Measurements from ENCODE around the gene COQ4. TPM values are rescaled to one million over a fixed set of nuclear protein-coding genes. Genes with fewer than 3 reads are reported as not detected.

The COQ4 gene
- 29.2 and 35.3 TPM in 2 replicates for total RNA-seq (2014; rRNA removed; shearing (Covaris generic))
- 34.5 and 37.0 TPM in 2 replicates for polyA plus RNA-seq (2016; fragmentation: Nextera tagmentation; extraction: Ambion mirVana)
- long read RNA-seq, transcript COQ4-201 (7 exons, 1,548 nt): major isoform, 8 of 12 reads
- long read RNA-seq, partial matches to known transcripts: 2 of 12 reads
- long read RNA-seq, other reads (novel, unspliced or antisense): 2 of 12 reads

GRCh38 chr9:128322404-128323211 lies at the start of gene COQ4, which contains the start of gene TRUB2:
TSS of gene COQ4 (plus strand) at chr9:128322839. CDS start at chr9:128322859, 20 bp downstream.
TSS of gene TRUB2 (minus strand) at chr9:128322447. CDS start at chr9:128322408, 39 bp downstream.
- no peaks in the 10 kb centered on the region for H3K4me1 Mint-ChIP-seq
- peak within 1 kb of the TSS; percentile 97 for H3K27ac Mint-ChIP-seq
- Histone ChIP-seq H3K79me2 (replicated peaks; ENCODE audit: insufficient read depth) (peaks cover 18% of the 10 kb centered on the region), H2AFZ (peak within 1 kb of the TSS; percentile 66), H3K4me3 (peak within 1 kb of the TSS; percentile 99), H3K4me2 (peak within 1 kb of the TSS; percentile 84), H3K9me2 (ENCODE audit: insufficient read depth) (no peaks in the 10 kb centered on the region), H4K20me1 (replicated peaks; ENCODE audit: insufficient read depth) (no peaks in the 10 kb centered on the region; the same call in none of the 2 replicates), H3K27me3 (ENCODE audit: insufficient read depth) (no peaks in the 10 kb centered on the region), H3K36me3 (ENCODE audit: insufficient read depth) (peaks cover 6% of the 10 kb centered on the region; the same call in 1 of the 2 replicates), H3F3A (replicated peaks; ENCODE audit: low read depth) (peaks cover 5% of the 10 kb centered on the region; the same call in 1 of the 2 replicates), H3K27ac (ENCODE audit: low read depth) (peak within 1 kb of the TSS; percentile 92), H3K4me1 (ENCODE audit: insufficient read depth) (peaks cover 7% of the 10 kb centered on the region)
- peak; percentile 98 for DNase-seq (ENCODE audit: low spot score)
- H3K27me3 Mint-ChIP-seq (ENCODE audit: insufficient read depth, low read depth, poor library complexity): peaks cover 13% of the 10 kb centered on the region
- peak; percentile 92 for ATAC-seq
- H3K4me3 Mint-ChIP-seq: peak within 1 kb of the TSS; percentile 94
- peak; percentile 84 for TF ChIP-seq ETS1 (IDR thresholded peaks at IDR 0.05)
- TF ChIP-seq STAT1 (IDR thresholded peaks at IDR 0.05; ENCODE audit: unreplicated experiment): no peak
- TF ChIP-seq EZH2 (IDR thresholded peaks at IDR 0.05; ENCODE audit: low read depth, unreplicated experiment): no peak
- no peak for TF ChIP-seq EZH2phosphoT487 (IDR thresholded peaks at IDR 0.05; ENCODE audit: unreplicated experiment)
- peak; percentile 69; the same call in 1 of the 2 replicates for TF ChIP-seq CREB1 (CRISPR knock-in tag; IDR thresholded peaks at IDR 0.05; ENCODE audit: low read depth)
- peak; percentile 50 for TF ChIP-seq POLR2AphosphoS5 (IDR thresholded peaks at IDR 0.05; ENCODE audit: low read depth)
- peaks cover 19% of the 10 kb centered on the region for H3K36me3 Mint-ChIP-seq (ENCODE audit: low read depth)
- no peaks in the 10 kb centered on the region for H3K9me3 Mint-ChIP-seq

- no peak overlapping the region for H3K4me2 ChIP-seq
- no peak for ATAC-seq
- H3K27ac Mint-ChIP-seq: no peak overlapping the region
- H2AFZ ChIP-seq: no peak overlapping the region
- TF ChIP-seq JUNB (IDR thresholded peaks at IDR 0.05; ENCODE audit: unreplicated experiment) (no peak), CTCF (conservative IDR thresholded peaks at IDR 0.05; ENCODE audit: low read depth in 2 of 2) (no peak), REST (IDR thresholded peaks at IDR 0.05; ENCODE audit: unreplicated experiment) (no peak), STAT1 (IDR thresholded peaks at IDR 0.05; ENCODE audit: unreplicated experiment) (no peak)
- H3K36me3 Mint-ChIP-seq (ENCODE audit: low read depth): peaks cover 9% of the 10 kb centered on the region
- H3K27ac ChIP-seq (ENCODE audit: low read depth): no peak overlapping the region
- no peaks in the 10 kb centered on the region for H3K27me3 ChIP-seq (ENCODE audit: insufficient read depth)
- H3K4me3 Mint-ChIP-seq: peak overlapping the region; percentile 91
- H3K4me3 ChIP-seq: no peak overlapping the region
- peaks cover 12% of the 10 kb centered on the region for H4K20me1 ChIP-seq (replicated peaks; ENCODE audit: insufficient read depth)
- peaks cover 16% of the 10 kb centered on the region for H3K27me3 Mint-ChIP-seq (ENCODE audit: insufficient read depth, low read depth, poor library complexity)
- DNase-seq (ENCODE audit: low spot score): no peak
- H3K4me1 ChIP-seq (ENCODE audit: insufficient read depth): peaks cover 8% of the 10 kb centered on the region; the same call in 1 of the 2 replicates
- H3K9me3 Mint-ChIP-seq: no peaks in the 10 kb centered on the region; the same call in 2 of the 3 replicates
- H3K79me2 ChIP-seq (replicated peaks; ENCODE audit: insufficient read depth): peaks cover 21% of the 10 kb centered on the region
- peaks cover 13% of the 10 kb centered on the region; the same call in 1 of the 2 replicates for H3F3A ChIP-seq (replicated peaks; ENCODE audit: low read depth)
- H3K36me3 ChIP-seq (ENCODE audit: insufficient read depth): no peaks in the 10 kb centered on the region; the same call in 1 of the 2 replicates
- no peaks in the 10 kb centered on the region for H3K9me2 ChIP-seq (ENCODE audit: insufficient read depth)
- peaks cover 13% of the 10 kb centered on the region for H3K4me1 Mint-ChIP-seq
These were observed 48.4 kb upstream of the COQ4 start for GRCh38 chr9:128274245-128274644.
